HG03159 (cell line): ENCODE results near the gene PKD1.
"Not testable (repeated sequence)": the region's sequence is repeated elsewhere in the genome, so short reads cannot be mapped to it uniquely, and the experiment has no call there.

ENCODE experiments used
- ATAC-seq: cut with Tn5 transposase; IDR thresholded peaks from one replicate; pipeline ENCODE4 v1.9.1; 2021; ENCODE audit warnings: mild to moderate bottlenecking, moderate library complexity; ENCODE audit not compliant: unreplicated experiment

Gene PKD1

DNA sequence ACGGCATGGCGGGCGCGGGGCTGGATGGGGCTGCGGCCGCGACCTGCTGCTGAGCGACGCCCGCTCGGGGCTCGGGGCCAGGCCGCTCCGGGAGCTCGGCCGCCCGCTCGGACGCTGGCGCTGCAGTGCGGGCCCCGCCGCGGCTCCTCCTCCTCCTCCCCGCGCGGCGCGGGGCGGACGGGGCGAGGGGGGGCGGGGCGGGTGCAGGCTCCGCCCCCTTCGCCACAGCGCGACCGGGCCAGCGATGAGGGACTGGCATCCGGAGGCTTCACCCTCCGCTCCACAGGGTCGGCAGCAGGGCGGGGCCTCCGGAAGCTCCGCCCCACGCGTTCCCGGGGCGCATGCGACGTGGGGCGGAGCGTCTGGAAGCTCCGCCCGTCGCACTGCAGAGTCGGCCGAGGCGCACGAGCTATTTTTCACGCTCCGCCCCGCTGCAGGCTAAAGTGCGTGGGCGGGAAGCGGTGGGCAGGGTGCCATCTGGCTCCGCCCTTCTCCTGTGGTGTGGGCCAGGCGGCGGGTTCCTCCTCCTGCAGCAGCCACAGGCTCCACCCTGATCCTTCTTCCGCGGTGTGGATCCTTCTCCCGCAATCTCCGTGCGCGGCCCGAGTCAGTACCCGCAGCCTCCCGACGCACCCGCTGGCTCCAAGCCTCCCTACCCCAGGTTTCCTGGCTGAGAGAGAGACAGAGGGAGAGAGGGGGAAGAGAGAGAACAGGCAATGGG is at the start of gene PKD1:
Gene PKD1 (minus strand): TSS at position 129 of the 721 bp plus-strand sequence. CDS start 209 bp downstream, outside the sequence.
- not testable (repeated sequence) for ATAC-seq

DNA sequence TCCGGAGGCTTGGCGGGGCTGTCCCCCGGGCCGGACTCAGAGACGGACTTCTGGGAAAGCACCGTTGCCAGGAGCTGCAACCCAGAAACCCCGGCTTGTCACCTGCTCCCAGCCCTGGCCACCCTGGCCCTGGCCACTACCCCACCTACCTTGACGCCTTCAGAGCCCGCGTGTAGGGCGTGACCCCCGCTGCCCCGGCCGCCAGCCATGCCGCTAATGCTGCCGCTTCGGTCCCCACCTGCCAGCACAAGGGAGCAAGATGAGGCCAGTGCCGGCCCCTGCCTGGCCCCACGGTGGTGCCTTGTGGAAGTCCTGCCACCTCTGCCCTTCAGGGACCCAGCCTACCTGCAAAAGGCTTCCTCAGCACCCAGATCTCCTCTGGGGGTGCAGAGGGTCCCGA is 49.3 kb upstream of the PKD1 start:
- ATAC-seq: no peak

DNA sequence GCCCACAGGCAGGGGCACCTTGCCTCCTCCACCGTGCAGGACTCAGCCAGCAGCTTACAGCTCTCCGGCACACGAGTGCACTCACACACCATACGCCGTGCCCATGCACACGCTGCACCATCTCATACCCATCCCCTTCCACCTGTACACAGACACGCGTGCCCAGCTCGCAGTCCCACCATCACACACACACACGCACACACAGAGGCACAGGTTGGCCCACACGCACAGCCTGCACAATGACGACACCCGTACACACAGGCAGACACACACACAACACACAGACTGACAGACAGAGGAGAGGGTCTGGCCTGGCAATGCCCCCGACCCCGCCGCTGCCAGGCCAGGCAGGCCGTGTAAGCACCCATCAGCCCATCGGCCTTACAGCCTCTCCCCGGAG is 48.6 kb upstream of the PKD1 start:
- no peak for ATAC-seq

DNA sequence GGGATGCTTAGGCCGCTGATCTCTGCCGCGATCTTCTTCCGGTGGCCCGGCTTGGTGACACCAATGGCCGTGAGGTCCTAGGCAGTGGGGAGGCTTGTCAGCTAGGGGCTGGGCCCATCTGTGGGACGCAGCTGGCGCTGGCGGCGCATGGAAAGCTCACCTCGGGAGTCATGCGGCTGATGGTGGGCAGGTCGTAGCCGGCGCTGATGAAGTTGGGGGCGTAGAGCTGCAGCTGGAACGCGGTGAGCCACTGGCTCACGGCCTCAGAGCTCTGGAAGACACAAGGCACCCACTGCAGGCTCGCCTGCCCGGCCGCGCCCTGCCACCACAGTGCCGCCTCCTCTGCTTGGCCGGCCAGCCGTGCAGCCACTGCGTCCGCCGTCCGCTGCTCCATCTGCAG is 48.0 kb upstream of the PKD1 start:
- no peak for ATAC-seq

DNA sequence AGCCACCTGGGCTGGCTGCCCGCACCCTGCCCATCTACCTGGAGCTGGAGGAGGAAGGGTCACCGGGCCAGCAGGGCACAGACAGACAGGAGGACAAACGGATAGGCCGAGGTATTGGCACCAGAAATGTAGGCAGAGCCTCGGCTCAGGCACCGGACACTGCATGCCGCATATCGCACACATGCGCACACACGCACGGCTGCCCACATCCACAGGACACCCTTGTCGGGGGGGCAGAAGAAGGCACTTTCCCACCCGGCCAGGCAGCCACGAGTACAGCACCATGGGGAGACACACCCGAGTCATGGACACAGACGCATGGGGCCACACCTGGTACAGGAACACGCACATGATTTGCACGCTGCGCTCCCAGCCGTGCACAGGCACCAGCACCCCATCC is 46.3 kb upstream of the PKD1 start:
- no peak for ATAC-seq

DNA sequence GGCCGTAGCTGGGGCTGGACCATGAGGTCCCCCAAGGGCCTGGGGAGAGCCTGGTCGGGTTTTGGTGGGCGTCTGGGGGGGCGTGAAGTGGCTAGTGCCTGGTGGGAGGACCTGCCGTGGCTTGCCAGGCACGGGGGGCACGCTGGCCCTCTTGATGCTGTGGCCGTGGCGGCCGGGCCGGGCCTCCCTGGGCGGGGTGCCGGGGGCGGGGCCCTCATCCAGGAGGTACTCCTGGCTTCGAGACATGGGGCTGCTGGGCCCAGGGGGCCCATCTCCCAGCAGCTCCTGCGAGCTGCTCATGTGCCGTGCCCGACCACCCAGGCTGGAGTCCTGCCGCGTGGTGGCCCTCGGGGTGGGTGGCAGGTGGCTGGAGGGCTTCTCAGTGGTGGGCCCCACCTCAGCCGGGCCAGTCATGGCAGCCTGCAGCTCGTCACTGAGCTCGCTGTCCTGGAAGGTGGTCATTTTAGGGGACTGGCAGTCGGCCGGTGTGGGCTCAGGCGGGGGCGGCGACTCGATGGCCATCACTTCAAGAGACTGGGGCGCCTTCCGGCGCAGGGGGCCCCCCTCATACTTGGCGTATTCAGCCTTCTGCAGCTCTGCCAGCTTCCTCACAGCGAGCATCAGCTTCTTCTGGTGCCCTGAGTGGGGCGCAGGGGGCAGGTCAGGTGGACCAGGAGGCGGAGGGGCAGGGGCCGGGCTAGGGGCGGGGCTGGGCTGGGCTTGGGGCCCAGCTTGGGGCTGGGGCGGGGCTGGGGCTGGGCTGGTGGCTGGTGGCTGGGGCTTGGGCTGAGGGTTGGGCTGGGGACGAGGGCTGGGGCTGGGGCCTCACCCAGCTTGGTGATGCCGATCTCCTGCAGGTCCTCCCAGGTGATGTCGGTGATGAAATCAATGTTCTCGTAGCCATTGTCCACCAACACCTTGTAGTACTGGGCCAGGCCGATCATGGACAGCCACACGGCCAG is 45.5 kb upstream of the PKD1 start:
- no peak for ATAC-seq

DNA sequence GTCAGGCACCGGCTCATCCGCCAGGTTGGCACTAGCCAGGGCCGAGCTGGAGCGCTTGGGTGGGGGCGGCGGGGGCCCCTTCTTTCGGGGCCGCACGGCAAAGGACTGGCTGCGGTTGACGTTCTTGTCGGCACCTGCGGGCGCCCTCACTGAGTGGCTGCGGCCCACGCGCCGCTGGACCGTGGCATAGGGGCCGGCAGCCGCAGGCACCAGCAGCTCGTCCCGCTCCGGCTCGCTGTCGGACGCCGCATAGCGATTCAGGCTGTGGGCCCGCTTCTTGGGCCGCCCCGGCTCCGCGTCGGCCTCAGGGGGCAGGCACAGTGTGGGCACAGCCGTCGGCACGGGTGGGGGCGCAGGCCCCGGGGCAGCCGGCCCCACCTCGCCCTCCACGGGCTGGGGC is 44.8 kb upstream of the PKD1 start:
- ATAC-seq: no peak

DNA sequence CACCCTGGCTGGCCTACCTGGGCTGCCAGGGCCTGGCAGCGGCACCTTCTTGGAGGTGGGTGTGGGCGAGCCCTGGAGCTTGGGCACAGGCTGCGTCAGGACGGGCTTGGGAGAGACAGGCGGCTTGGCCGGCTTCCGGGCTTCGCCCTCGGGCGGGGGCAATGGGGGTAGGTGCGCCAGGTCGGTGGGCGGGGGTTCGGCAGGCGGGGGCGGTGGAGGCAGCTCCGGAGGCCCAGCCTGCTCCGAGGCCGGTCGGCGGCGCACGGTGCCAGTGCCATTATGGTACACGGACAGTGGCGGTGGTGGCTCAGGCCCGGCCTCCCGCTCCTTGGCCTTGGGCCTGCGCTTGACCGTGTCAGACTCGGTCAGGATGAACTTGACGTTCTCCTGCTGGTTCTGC is 43.9 kb upstream of the PKD1 start:
- ATAC-seq: no peak

DNA sequence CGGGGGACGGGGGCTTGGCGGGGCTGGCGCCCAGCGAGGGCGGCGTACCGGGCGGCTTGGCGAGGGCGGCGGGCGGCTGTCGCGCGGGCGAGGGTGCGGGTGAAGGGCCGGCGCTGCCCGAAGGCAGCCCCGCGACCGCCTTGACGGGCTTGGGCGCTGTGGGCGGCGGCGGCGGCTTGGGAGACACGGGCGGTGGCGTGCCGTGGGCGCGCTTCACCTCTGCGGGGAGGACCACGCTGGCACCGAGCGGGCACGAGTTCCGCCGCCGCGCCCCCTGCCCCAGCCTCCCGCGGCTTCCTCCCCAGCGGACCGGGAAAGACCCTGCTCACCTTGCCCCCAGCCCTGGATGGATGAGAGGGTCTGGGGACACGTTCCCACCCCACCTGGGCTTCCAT is 43.4 kb upstream of the PKD1 start:
- ATAC-seq: no peak

DNA sequence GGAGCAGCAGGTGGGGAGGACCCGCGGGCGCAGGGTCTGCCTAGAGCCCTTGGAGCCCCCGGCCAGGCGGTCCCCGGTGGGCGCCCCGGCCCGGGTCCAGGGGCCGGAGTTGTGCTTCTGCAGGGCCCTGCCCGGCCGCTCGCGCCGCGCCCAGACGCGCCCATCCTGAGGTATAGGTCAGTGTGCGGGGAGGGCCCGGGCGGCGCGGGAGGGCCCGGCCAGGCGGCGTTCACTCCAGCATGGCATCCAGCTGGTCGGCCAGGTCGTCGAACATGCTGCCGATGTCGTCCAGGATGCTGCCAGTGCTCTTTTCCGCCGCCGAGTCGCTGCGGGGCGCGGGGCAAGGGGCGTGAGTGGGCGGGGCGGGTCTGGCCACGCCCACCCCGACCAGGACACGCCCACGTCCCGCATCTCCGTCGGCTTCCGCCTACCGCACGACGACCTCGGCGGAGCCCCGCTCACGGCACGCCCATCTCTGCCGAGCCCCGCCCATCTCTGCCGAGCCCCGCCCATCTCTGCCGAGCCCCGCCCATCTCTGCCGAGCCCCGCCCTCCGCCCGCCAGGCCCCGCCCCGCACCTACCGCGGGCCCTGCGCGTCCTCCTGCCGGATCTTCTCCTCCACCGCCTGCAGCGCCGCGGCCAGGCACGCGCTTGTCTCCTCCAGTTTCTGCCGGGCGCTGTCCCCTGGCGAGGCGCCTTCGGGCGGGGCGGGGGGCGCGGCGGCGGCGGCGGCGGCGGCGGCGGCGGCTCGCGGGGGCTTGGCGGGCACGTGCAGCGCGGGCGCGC is 42.8 kb upstream of the PKD1 start:
- no peak for ATAC-seq

DNA sequence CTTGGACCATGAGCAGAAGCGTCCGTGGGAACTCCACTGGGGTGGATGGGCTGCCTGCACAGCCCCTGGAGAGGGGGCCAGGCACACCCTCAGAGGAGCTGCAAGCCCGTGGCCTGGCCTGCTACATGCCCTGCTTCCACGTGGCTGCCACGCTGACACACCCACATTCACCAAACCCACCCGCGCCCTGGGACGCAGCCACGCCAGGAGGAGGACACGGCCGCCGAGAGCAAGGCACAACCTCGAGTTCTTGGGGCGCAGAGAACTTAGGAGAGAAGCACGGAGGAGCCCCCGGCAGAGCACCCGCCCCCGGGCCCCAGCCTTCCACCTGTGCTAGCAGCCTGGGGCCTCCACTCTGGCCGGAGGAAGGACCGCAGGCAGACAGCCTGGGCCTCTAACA is 41.9 kb upstream of the PKD1 start:
- ATAC-seq: no peak

DNA sequence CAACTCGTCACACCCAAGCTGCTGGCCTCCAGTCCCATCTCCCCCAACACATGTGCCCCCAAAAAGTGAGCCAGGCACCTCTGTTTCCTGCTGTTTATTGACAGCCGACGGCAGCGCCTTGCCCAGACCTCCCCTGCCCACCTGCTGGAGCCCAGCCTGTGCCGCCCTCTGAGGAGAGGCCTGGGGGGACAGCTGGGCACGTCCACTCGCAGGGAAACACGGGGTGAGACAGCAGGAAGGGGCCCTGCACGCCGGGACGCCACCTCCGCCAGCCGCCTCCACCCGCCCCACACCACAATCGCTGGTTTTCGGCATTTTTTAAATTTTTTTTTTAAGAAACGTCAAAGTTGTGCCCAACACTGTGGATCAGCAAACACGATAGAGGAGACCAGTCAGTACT is 41.4 kb upstream of the PKD1 start:
- no peak for ATAC-seq

DNA sequence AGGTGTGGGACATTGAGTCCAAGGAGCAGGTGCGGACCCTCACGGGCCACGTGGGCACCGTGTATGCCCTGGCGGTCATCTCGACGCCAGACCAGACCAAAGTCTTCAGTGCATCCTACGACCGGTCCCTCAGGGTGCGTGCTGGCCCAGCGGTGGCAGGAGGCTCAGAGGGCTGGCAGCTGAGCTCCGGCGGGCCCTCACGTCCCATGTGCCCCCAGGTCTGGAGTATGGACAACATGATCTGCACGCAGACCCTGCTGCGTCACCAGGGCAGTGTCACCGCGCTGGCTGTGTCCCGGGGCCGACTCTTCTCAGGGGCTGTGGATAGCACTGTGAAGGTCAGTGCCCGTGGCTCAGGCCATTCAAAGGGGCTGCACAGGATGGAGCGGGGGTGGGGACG is 40.3 kb upstream of the PKD1 start:
- ATAC-seq: no peak

DNA sequence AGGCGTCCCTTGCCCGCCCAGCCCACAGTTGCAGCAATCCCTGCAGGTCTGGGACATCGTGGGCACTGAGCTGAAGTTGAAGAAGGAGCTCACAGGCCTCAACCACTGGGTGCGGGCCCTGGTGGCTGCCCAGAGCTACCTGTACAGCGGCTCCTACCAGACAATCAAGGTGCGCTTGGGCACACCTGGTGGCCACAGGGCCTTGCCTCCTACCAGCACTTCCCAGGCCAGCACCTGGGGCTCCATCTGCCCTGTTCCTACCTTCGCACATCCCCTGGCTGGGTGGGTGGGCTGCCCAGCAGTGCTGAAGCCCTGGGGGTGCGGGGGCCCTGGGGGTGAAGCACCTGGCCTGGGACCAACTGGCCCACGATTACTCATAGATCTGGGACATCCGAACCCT is 39.8 kb upstream of the PKD1 start:
- ATAC-seq: no peak

DNA sequence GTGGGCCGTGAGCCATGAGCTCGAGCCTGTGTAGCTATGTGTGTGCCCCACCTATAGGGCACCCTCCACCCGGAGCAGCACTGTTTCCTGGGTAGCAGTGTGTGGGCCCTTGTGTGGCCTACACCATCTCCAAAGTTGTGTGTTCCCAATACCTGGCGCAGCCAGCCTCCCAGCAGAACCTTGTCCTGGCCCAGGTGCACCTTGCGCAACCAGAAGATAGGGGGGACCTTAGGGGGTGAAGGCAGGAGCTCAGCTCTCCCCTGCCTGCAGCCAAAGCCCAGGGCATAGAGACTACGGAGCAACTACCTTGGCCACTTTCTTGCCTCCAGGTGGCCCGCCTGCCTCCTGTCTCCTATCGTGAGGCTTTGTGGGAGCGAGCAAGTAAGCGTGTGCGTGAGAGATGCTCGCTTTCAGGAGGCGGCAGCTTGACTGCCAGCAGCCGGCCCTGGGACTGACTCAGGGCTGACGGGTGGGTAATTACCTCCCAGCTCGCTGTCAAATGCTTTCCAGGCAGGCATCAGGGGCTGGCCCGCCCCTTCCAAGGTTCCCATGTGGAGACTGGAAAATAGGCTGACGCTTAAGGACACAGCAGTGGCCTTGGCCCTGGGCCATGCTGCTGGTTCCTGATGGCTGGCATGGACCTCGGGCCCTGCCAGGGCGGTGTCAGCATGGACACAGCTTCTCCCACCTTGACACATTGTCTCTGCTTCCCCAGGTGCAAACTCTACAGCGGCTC is 38.9 kb upstream of the PKD1 start:
- no peak for ATAC-seq

DNA sequence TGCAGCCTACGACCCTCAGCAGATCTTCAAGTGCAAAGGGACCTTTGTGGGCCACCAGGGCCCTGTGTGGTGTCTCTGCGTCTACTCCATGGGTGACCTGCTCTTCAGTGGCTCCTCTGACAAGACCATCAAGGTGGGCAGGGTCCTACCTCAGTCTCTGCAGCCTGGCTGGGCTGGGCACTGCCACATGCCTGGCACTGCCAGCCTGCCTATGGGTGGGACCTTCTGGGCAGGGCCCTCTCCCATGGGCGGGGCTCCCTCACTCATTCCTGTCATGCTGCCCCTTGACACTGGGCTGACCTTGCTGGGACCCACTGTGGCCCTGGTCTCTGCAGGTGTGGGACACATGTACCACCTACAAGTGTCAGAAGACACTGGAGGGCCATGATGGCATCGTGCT is 38.2 kb upstream of the PKD1 start:
- no peak for ATAC-seq

DNA sequence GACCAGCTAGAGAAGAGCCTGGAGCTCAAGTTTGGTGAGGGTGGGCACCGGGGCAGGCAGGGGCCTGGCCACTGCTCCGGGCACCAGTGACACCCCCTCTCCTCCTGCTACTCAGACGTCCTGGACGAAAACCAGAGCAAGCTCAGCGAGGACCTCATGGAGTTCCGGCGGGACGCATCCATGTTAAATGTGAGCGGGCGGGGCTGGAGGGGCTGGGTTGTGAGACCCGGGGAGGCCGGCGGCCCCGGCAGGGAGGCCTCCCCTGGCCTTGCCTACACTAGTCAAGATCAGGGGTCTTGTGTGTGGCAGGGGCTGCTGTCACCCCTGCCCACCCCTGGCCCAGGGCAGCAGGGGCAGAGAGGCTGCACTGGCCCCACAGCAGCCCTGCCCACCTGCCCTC is 37.7 kb upstream of the PKD1 start:
- ATAC-seq: no peak

DNA sequence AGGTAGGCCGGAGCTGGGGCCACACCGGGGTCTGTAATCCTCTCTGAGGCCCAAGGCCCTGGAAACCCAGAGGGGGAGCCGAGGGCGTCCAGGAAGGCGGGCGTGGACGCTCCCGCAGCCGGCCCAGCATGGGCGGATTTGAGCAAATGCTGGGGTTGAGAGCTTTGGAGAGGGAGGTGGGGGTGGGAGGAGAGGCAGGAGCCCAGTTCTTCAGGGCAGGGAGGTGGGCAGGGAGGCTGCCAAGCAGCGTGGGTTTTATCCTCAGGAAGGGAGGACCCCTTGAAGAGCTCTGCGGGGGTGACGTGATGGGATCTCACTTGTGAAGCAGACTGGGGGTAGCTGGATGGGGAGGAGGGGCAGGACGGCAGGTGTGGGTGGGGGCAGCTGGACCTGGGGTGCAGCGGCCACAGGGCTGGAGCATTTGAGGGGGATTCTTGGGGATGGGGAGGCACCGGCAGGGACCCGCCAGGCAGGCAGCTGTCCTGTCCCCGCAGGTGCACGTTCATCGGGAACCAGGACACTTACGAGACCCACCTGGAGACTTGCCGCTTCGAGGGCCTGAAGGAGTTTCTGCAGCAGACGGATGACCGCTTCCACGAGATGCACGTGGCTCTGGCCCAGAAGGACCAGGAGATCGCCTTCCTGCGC is 37.1 kb upstream of the PKD1 start:
- no peak for ATAC-seq

DNA sequence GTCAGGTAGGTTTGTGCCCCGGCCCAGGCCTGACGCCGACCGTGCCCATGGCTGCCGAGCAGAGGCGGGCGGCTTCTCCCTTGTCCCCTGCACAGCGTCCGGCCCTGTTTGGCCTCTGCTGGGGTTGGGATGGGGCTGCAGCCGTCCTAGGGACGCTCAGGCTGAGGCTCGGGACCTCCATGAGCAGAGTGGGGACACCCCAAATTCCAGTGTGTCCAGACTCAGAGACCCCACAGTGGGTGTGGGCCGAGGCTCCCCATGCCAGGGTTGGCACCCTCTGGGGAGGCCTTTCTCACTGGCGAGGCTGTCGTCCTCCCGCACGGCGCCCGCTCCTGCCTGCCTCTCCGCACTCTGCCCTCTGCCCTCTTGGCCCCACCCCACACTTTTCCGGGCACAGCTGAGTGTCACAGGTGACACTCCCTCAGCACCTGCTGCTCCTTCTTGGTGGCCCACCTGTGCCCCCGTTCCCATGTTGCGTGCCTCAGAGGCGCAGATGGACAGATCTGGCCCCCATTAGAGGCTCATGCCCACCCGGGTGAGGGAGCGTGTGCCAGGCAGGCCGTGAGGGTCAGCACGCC is 36.0 kb upstream of the PKD1 start:
- ATAC-seq: no peak
